ENCODE data around the gene PRDM7.
"Not testable (repeated sequence)": the region's sequence is repeated elsewhere in the genome, so short reads cannot be mapped to it uniquely, and the experiment has no call there.

PRDM7 gene

DNA sequence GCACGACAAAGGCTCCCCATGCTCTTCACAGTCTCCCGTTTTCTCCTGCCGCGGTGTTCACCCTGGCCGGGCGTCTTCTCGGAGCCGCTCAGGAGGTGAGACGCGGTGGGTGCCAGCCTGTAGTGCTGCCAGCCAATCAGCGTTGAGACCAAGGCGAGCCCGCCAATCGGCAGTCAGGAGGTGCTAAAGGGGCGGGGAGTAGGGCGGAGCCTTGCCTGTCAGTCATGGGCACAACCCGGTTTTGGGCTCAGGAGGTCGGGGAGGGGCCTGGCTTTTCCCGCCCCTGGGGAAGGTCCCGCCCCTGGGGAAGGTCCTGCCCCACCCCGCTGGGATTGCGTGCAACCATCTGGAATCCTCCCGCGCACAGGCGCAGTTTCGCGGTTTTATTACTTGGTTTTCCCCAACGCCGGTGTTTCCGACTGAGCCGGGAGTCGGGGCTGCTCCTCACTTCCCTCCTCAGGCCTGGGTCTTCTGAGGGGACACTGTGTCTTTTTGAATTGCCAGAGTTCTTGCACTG, at the start of gene PRDM7:
TSS of gene PRDM7 (minus strand) at position 92 of the 517 bp plus-strand sequence. CDS start 1,421 bp downstream, outside the sequence.
- peak; percentile 83 for DNase-seq

DNA sequence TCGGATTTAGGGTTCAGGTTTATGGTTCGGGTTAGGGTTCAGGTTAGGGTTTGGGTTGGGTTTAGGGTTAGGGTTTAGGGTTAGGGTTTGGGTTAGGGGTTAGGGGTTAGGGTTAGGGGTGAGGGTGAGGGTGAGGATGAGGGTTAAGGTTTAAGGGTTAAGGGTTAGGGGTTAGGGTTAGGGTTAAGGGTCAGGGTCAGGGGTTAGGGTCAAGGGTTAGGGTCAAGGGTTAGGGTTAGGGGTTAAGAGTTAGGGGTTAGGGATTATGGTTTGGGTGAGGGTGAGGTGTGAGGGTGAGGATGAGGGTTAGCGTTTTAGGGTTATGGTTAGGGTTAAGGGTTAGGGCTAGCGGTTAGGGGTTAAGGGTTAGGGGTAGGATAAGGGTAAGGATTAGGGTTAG, 44.7 kb upstream of the PRDM7 start:
- not testable (repeated sequence) for DNase-seq

DNA sequence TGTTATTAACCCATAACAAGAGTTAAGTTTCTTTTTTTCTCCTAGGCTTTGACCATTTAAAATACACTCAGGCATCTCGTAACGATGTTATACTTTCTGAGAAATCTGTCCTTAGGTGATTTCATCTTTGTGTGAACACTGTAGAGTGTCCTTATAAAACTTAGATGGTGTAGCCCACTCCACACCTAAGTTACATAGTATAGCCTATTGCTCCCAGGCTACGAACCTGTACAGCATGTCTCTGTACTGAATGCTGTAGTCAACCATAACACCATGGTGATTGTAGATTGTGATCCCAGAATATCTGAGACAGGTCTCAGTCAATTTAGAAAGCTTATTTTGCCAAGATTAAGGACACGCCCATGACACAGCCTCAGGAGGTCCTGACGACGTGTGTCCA, 30.5 kb upstream of the PRDM7 start:
- DNase-seq = not testable (repeated sequence)

DNA sequence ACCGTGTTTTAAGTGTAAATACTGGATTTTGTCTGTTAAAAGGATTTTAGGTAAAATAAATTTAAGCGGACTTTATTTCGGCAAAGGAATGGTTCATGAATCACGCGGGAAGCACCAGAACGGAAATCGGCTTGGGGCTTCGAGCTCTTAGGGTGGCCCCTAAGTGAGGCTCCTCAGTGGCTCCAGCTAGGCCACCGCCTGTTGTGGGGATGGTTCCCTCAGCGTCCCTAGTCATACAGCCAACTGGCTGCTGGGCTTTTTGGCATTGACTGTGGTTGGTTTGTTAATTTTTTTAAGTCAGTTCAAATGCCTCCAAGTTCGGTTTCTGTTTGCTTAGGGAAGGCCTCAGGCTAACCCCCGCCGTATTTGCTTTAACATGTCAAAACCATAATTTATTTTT, 29.9 kb upstream of the PRDM7 start:
- DNase-seq = not testable (repeated sequence)

DNA sequence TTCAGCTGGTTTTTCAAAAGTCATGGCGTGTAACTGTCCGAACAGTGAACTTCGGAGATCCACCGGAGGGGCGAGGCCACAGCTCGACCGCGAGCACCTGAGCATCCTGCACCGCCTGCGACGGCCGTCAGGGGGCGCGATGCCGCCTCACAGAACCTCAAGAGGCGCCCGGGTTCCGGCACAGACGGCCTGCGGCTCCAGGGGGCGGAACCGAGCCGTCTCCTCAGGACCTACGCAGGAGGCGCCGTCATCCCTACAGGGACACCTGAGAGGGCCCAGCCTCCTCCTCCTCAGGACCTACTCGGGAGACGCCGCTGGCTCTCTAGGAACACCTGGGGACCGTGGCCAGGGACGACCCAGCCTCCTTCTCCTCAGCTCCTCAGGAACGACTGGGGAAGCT, 29.1 kb upstream of the PRDM7 start:
- not testable (repeated sequence) for DNase-seq

DNA sequence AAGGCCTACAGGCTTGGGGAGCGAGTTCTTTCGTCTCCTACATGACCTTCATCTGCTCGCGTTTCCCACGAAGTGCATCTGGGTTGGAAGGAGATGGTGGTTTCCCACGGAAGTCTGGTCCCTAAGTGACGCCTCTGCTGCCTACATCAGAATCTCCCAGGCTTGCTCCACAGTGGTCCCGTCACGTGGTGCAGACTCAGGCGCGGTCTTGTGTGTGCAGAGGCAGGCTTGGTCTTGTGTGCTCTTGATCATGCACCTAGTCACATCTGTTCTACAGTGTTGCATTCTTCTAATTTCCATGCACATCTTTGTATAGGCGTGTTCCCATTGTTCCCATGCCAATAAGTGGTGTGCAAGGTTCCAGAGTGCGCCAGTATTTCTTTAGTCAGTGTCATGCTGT, 27.6 kb upstream of the PRDM7 start:
- not testable (repeated sequence) for DNase-seq

DNA sequence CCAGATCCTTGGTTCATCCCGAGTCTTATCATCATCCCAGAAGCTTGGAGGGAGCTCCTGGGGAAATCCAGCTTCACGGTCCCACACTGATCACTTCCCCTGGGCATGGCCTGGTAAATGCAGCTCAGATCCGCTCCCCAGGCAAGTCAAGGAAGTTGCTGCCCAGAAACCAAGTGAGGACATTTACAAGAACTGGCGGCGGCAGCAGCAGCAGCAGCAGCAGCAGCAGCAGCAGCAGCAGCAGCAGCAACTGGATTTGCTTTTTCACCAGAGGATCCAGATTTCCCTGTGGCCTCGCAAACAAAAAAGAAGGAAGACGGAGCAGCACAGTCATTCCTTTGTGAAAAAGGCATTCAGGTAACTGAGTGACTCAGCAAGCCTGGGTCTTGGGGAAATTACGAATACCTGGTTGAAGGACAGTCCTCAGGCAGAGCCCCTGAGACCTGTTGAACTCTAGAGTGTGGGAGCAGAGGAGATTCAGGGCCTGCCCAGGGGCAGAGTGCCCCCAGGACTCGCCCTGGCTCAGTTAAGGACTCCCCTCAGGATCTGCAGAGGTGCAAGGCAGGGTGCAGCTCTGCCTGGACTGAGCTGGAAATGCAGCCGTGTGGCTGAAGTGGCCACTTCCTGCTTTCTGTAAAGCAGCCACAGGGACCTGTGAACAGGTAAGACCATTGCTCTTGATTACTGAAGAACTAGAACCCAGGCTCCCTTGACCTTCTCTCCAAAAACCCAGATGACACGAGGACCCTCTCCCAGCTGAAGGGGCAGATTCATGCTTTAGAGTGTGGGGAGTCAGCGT, 25.2 kb upstream of the PRDM7 start:
- DNase-seq = not testable (repeated sequence)

DNA sequence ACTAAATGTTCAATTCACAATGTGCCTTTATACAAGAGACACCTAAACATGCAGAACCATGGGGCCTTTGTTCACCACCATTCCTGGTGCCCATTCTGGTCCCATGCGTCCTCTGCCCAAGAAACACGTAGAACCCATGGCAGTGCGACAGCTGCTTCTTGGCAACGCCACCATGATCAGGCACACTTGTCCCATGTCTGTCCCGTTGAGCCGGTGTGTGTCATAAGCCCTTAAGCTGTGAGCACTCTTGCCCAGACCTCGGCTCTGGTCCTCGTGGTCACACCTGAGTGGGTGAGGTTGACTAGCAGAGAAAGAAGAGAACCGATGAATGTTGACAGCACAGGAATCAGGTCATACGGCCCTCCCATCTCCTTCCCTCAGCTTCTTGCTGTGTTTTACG, 24.2 kb upstream of the PRDM7 start:
- not testable (repeated sequence) for DNase-seq

DNA sequence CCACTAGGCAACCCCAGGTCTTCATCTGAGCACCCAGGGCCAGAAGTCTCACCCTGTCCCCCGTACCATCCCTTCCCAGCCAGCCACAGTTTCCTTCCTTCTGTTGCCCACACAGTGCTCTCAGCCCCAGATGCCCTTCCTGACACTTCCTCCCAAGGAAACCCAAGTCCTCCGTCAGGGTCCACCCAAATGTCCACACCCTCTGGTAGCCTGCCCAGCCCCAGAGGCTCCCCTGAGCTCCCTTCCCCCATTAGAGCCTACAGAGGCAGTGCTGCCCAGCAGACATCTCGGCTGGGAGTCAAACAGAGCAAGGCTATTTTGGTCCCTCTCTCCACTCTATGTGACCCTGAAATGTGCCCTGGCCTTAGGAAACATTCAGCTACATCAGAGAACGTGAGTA, 23.7 kb upstream of the PRDM7 start:
- DNase-seq = not testable (repeated sequence)

DNA sequence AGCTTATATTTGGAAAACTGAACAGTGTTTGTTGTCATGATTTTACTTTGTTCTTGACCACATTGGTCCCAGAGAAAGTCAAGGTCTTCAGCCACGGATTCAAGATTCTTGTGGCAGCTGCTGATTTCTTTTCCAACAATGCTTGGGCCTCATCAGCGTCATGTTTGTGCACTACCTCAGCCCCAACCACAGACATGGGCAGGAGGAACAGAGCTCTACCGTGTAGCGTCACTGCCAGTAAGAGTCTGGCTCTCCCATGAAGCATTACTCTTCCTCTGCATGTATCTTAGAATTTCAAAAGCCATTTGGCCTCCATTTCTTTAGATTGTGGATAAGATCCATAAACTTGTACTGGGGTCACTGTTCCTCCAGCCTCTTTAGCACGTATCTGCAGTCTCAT, 23.1 kb upstream of the PRDM7 start:
- DNase-seq = not testable (repeated sequence)

DNA sequence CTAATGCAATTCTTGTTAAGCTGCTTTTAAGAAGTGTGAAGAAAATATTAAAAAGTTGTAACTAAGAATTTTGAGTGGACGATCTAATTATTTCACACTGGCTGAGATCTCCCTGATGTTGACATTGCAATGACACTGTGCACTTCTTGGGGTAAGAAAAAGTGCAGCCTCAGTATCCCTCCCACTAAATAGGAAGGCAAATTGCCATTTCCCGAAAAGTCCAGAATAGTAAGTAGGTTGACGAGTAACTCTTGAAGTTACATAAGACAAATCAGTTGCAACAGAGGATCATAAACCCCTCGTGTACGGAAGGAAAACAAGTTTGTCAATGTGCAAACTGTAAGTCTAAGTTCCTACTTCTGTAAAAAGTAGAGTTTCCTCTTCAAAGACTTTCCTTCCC, 21.8 kb upstream of the PRDM7 start:
- not testable (repeated sequence) for DNase-seq

DNA sequence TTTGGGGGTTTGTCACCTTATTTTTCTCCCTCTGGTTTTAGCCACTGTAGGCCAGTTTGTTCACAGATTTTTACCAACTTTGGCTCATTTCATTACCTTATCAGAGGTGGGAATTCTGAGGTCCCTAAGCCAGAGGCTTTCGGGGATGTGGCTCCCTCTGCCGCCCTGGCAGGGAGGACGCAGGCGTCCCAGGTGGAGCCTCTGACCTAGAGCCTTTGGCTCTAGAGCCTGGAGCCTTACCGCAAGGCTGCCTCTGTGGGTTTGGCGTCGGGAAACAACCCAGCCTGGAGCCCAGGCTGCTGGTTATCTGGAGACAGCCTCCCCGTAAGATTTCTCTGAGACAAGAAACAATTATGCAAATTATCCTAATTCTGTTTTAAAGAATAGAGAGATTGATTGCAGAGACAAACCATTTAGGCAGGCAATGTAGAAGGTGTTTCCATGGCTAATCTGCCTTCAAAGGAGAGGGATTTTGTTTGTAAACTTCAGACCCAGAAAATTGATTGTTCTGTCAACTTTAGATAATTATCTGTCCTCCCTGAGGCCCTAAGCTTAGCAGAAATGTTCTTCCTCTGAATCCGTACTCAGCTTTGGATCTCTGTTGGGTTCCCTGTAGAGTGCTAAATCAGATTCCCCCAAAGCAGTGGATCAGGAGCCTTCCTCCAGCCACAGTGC, 20.0 kb upstream of the PRDM7 start:
- not testable (repeated sequence) for DNase-seq

DNA sequence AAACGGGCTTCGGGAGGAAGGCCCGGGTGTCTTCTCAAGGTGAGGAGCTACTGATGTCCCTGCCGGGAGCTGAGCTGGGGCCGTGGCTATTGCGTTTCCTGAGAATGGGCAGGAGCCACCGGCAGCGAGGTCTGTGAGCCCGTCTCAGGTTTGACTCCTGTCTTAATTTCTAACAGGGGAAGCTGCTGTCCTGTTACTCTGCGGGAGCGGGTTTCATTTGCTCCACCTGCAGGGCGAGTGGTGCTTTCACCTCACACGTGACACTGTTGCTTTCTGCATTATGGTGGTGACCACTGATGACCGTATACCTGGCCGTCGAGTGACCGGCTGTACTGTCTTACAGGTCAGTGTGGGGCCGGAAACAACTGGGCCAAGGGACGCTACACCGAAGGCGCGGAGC, 17.7 kb upstream of the PRDM7 start:
- not testable (repeated sequence) for DNase-seq

DNA sequence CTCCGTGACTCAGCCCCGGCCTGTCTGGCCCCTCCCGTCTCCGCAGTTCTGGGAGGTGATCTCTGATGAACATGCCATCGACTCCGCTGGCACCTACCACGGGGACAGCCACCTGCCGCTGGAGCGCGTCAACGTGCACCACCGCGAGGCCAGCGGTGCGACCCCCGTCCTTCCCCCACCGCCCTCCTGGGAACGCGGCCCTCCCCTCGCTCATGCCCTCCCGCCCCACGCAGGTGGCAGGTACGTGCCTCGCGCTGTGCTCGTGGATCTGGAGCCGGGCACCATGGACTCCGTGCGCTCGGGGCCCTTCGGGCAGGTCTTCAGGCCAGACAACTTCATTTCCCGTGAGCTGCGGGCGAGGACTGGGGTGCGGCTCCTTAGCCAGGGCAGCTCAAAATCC, 17.2 kb upstream of the PRDM7 start:
- DNase-seq = not testable (repeated sequence)

DNA sequence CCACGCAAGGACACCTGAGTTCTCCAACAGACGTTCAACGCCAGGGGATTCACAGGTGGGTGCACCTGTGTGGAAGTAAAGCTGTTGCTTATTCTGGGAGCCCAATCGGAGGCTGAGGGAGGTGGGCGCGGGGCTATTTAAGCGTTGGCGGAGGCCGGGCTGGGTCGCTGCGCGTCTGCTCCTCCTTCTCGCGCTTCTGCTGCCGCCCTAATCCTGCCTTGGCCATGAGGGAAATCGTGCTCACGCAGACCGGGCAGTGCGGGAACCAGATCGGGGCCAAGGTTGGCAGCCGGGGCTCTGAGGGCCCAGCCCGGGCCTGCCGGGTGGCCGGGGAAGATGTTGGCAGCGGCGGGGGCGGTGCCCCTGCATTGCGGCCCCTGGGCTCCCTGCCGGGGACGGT, 16.7 kb upstream of the PRDM7 start:
- DNase-seq = not testable (repeated sequence)

DNA sequence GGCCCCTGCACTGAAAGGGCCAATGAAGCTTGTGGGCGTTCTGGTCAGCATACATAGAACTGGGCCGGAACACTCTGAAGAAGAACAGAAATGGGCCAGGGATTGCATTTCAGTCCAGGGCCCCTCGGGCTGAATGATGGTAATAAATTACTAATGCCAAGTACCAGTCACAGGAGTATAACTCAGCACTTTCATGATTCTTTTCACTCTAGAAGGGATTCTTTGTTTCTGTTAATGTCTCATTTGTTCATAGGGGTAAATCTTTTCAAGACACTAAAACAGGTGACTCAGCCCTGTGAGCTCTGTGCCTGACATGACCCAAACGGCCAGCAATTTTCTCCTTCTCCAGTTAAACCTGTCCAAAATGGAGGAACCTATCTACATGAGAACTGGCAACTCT, 15.7 kb upstream of the PRDM7 start:
- DNase-seq = not testable (repeated sequence)

DNA sequence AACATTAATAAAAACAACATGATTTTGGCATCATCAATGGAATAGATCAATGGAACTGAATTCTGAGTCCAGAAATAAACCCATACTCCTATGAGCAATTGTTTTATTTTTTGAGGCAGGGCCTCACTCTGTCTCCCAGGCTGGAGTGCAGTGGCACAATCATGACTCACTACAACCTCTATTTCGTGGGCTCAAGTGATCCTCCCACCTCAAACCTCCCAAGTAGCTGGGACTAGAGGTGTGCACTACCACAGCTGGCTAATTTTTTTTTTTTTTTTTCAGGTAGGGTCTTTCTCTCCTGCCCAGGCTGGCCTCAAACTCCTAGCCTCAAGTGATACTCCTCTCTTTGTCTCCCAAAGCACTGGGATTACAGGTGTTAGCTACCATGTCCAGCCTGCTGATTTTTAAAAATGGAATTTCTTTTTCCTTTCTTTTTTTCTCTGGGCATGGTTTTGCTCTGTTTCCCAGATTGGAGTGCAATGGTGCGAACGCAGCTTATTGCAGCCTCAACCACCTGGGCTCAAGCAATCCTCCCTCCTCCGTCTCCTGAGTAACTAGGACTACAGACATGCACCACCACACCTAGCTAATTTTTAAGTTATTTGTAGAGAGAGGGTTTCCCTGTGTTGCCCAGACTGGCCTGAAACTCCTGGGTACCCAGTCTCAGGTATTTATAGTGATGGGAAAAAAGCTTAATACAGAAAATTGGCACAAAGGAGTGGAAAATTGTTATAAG, 7.3 kb upstream of the PRDM7 start:
- no peak for DNase-seq

DNA sequence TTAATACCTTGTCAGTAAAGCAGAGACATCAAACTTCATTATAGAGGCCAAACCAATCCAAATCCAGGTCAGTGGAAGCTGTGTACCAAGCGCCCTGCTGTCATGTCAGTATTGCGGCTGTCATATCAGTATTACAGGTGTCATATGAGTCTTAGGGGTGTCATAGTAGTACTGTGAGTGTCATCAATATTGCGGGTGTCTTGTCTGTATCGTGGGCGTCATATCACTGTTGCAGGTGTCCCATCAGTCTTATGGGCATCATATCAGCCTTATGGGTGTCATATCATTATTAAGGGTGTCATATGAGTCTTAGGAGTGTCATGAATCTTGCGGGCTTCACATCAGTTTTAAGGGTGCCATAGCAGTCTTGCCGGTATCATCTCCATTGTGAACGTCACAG, 6.0 kb upstream of the PRDM7 start:
- DNase-seq = no peak

DNA sequence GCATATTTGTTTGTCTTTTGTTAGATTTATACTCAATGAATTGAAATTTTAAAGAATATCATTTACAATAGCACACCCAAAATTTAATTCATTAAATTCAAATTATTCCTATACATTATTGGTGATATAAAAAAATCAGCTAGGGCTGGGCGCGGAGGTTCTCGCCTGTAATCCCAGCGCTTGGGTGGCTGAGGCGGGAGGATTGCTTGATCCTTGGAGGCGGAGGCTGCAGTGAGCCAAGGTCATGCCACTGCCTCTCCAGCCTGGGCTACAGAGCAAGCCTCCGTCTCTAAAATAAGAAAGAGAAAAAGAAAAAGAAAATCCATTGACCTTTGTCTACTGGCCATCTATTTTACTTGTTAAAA, 4.5 kb upstream of the PRDM7 start:
- no peak for DNase-seq

DNA sequence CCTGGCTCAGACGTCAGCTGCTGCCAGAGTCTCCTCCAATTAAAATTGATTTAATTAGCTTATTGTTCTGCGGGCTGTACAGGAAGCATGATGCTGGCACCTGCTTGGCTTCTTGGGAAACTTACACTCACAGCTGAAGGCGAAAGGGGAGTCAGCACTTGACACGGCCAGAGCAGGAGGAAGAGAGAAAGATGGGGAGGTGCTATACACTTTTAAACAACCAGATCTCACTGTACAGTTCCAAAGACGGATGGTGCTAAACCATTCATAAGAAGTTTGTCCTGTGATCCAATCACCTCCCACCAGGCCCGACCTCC, 1.4 kb upstream of the PRDM7 start:
- DNase-seq = no peak

DNA sequence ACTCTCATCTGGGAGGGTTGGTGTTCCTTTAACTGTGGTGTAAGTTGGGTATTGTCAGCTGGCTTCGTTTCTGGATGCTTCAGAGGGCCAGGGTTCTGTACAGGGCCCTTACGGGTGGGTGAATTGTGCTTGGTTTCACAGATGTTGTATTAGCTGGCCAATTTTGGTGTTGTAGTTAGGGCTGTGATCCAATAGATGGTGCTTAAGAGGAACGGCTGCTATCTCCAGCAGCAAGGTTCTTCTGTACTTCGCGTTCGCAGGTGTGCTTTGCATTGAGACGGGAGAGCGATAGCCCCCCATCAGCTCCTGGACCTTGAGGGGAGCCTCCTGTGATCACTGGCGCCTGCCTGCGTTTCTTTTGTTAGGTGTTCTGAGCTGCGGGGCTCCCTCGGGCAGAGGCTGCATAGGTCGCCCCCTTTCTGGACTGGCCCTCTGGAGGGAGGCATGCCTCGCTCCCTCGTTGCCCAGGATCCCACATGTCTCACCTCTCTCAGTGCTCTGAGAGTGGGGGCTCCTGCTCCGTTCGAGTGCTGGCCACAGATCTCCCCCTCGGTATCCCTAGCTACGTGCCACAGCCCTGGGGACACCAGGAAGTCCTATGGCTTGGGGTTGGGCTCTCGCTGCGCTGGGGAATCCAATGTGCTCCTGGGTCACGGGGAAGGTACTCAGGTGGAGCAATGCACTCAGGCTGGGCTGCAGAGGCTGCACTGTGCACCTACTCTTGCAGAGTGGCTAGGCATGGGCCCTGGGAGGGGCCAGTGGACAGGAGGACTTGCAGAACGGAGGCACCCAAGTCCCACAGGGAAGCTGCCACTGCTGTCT, 837 bp upstream of the PRDM7 start:
- peak; percentile 29 for DNase-seq

DNA sequence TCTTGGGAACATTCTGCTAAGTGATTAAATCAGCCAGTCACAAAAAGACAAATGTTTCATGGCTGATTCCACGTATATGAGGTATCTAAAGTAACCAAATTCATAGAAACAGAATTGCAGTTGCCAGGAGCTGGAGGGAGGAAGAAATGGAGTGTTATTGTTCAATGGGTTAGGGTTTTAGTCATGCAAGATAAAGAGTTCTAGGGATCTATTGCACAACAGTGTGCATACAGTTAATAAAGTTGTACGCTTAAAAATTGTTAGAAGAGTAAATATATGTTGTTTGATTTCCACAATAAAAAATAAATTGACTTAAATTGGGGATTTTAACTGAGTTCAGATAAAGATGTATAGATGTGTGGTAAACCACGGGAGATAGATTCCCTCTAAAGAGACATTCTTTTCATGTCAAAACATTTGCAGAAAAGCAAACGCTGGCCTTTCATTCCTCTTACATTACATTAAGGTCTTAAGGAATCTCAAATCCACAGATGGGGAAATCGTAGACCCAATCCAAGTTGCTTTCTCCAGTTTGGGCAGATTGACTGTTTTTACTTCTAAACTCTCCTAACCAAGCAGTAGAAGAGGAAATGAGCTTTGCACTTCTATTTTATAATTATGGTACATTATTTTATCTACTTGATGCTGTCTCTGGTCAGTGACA, 4.6 kb downstream of the PRDM7 start:
- no peak for DNase-seq

All from NCI-H1694 (cell line).